WTC11 (cell line): ENCODE results near the gene TP53BP1. TPM values are rescaled to one million over a fixed set of nuclear protein-coding genes. Genes with fewer than 3 reads are reported as not detected.

ENCODE experiments used
- ATAC-seq: fragments of 200-7000 bp; cut with Tn5 transposase; 2 replicates; pipeline ENCODE4 v1.10.0; 2021; ENCODE audit warnings: mild to moderate bottlenecking, moderate library complexity
- CTCF ChIA-PET: fragments of 300-600 bp; sonication (Branson Sonifier 250); formaldehyde crosslinking; loops from one replicate; lab custom pipeline; 2021; ENCODE audit warnings: antibody characterized with exemption; lab: Charles Lee
- POLR2A ChIA-PET: fragments of 350-600 bp; sonication (Branson Sonifier 250); formaldehyde crosslinking; loops from one replicate; lab custom pipeline; 2021; ENCODE audit warnings: antibody characterized with exemption; lab: Charles Lee
- DNase-seq: peaks from one replicate; pipeline ENCODE4 v3.0.0; 2021; ENCODE audit warnings: low spot score
- H3K27ac Mint-ChIP-seq: 2 replicates; pipeline ENCODE4 v1.8.0; 2021; ENCODE audit warnings: mixed read lengths
- H3K27me3 Mint-ChIP-seq: 2 replicates; pipeline ENCODE4 v1.8.0; 2021; ENCODE audit warnings: low read depth, mild to moderate bottlenecking, moderate library complexity, mixed read lengths
- H3K36me3 Mint-ChIP-seq: 2 replicates; pipeline ENCODE4 v1.8.0; 2021; ENCODE audit warnings: mixed read lengths
- H3K4me1 Mint-ChIP-seq: 2 replicates; pipeline ENCODE4 v1.8.0; 2022; ENCODE audit warnings: mixed read lengths
- H3K4me3 Mint-ChIP-seq: 2 replicates; pipeline ENCODE4 v1.8.0; 2021; ENCODE audit warnings: mild to moderate bottlenecking, moderate library complexity, mixed read lengths
- H3K9me3 Mint-ChIP-seq: 2 replicates; pipeline ENCODE4 v1.8.0; 2021; ENCODE audit warnings: mixed read lengths
- ESRRA ChIP-seq: sonication (generic); formaldehyde crosslinking; IDR thresholded peaks from 2 replicates; pipeline ENCODE4 v1.8.1; 2022; ENCODE audit warnings: mild to moderate bottlenecking, missing genetic modification reagents, borderline replicate concordance
- GABPB1 ChIP-seq: sonication (generic); formaldehyde crosslinking; IDR thresholded peaks from 2 replicates; pipeline ENCODE4 v1.8.1; 2023; ENCODE audit warnings: mild to moderate bottlenecking, missing genetic modification reagents
- GRHL2 ChIP-seq: fragments of 250-450 bp; sonication (Bioruptor Pico); IDR thresholded peaks from 2 replicates; pipeline ENCODE4 v1.8.0; 2022; ENCODE audit warnings: mild to moderate bottlenecking, moderate library complexity; ENCODE audit not compliant: insufficient replicate concordance, severe bottlenecking
- HMGA2 ChIP-seq: fragments of 250-450 bp; sonication (Bioruptor Pico); IDR thresholded peaks from 2 replicates; pipeline ENCODE4 v1.4.0; 2021; ENCODE audit warnings: mild to moderate bottlenecking, moderate library complexity
- MXD4 ChIP-seq: fragments of 250-450 bp; sonication (Bioruptor Pico); IDR thresholded peaks from 2 replicates; pipeline ENCODE4 v1.8.0; 2021; ENCODE audit warnings: mild to moderate bottlenecking, moderate library complexity, borderline replicate concordance
- NFYB ChIP-seq: sonication (generic); formaldehyde crosslinking; conservative IDR thresholded peaks from 2 replicates; pipeline ENCODE4 v1.8.0; 2022; ENCODE audit warnings: low read depth, missing genetic modification reagents
- NR2C2 ChIP-seq: sonication (generic); formaldehyde crosslinking; IDR thresholded peaks from 2 replicates; pipeline ENCODE4 v1.8.0; 2022; ENCODE audit warnings: mild to moderate bottlenecking, missing genetic modification reagents
- PRDM15 ChIP-seq: sonication (generic); formaldehyde crosslinking; IDR thresholded peaks from 2 replicates; pipeline ENCODE4 v1.8.0; 2022; ENCODE audit warnings: missing genetic modification reagents
- SMAD3 ChIP-seq: sonication (generic); formaldehyde crosslinking; IDR thresholded peaks from 2 replicates; pipeline ENCODE4 v1.8.0; 2022; ENCODE audit warnings: missing genetic modification reagents, mild to moderate bottlenecking, borderline replicate concordance
- SOX15 ChIP-seq: fragments of 250-450 bp; sonication (Bioruptor Pico); IDR thresholded peaks from 2 replicates; pipeline ENCODE4 v1.9.0; 2021; ENCODE audit warnings: mild to moderate bottlenecking
- SP1 ChIP-seq: sonication (generic); formaldehyde crosslinking; conservative IDR thresholded peaks from 2 replicates; pipeline ENCODE4 v1.8.1; 2022; ENCODE audit warnings: missing genetic modification reagents
- TP53 ChIP-seq: sonication (generic); formaldehyde crosslinking; IDR thresholded peaks from 2 replicates; pipeline ENCODE4 v1.8.1; 2023; ENCODE audit warnings: mild to moderate bottlenecking, missing genetic modification reagents
- ZNF232 ChIP-seq: sonication (generic); formaldehyde crosslinking; IDR thresholded peaks from 2 replicates; pipeline ENCODE4 v1.8.0; 2022; ENCODE audit warnings: mild to moderate bottlenecking, missing genetic modification reagents
- ZNF396 ChIP-seq: fragments of 250-450 bp; sonication (Bioruptor Pico); IDR thresholded peaks from 2 replicates; pipeline ENCODE4 v1.8.0; 2021; ENCODE audit warnings: mild to moderate bottlenecking, moderate library complexity, borderline replicate concordance
- ZNF425 ChIP-seq: fragments of 250-450 bp; sonication (Bioruptor Pico); conservative IDR thresholded peaks from 2 replicates; pipeline ENCODE4 v1.9.0; 2021; ENCODE audit warnings: mild to moderate bottlenecking
- ZNF671 ChIP-seq: fragments of 250-450 bp; sonication (Bioruptor Pico); IDR thresholded peaks from 2 replicates; pipeline ENCODE4 v1.8.0; 2021; ENCODE audit warnings: mild to moderate bottlenecking
- total RNA-seq: library from RNA; stranded (reverse); gene quantifications from 3 replicates; pipeline ENCODE4 v1.2.3, GENCODE V29; 2021
- TF ChIP-seq, protein P1 (sequence below): sonication (generic); formaldehyde crosslinking; IDR thresholded peaks from 2 replicates; pipeline ENCODE4 v1.8.0; 2022; ENCODE audit warnings: mild to moderate bottlenecking, missing genetic modification reagents
- TF ChIP-seq, protein P2 (sequence below): sonication (generic); formaldehyde crosslinking; IDR thresholded peaks from 2 replicates; pipeline ENCODE4 v1.8.0; 2023; ENCODE audit warnings: missing genetic modification reagents

Gene TP53BP1
- total RNA-seq, 1 experiment from 2014 or later: 67.1 TPM

DNA sequence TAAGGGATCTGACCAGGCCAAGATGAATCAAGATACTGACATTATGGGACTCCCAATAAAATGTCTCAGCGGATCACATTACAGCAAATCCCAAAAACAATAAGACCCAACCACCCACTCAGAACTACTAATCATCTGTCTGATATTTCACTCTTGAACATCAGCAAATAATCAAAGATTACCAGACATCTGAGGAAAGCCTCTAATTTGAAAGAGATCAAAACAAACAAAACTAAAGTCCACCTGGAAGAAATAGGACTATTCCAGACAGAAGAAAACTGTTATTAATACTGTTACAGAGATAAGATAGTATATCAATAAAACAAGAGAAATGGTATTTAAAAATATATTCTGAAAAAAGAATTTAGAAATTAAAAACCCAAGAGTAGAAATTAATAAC lies 29.0 kb downstream of the TP53BP1 start:
- H3K27ac Mint-ChIP-seq: peak overlapping the region; percentile 57; the same call in 1 of the 2 replicates
- DNase-seq (no peak), ATAC-seq (no peak)
- TF ChIP-seq NFYB (CRISPR knock-in tag): no peak
- no peak for TF ChIP-seq GABPB1
- no peak for TF ChIP-seq SOX15 (CRISPR knock-in tag)
- no peak for TF ChIP-seq MXD4 (CRISPR knock-in tag)
- TF ChIP-seq ESRRA (CRISPR knock-in tag): no peak
- no peak for TF ChIP-seq ZNF232
- TF ChIP-seq, protein P1, sequence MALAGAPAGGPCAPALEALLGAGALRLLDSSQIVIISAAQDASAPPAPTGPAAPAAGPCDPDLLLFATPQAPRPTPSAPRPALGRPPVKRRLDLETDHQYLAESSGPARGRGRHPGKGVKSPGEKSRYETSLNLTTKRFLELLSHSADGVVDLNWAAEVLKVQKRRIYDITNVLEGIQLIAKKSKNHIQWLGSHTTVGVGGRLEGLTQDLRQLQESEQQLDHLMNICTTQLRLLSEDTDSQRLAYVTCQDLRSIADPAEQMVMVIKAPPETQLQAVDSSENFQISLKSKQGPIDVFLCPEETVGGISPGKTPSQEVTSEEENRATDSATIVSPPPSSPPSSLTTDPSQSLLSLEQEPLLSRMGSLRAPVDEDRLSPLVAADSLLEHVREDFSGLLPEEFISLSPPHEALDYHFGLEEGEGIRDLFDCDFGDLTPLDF (CRISPR knock-in tag): no peak
- TF ChIP-seq, protein P2, sequence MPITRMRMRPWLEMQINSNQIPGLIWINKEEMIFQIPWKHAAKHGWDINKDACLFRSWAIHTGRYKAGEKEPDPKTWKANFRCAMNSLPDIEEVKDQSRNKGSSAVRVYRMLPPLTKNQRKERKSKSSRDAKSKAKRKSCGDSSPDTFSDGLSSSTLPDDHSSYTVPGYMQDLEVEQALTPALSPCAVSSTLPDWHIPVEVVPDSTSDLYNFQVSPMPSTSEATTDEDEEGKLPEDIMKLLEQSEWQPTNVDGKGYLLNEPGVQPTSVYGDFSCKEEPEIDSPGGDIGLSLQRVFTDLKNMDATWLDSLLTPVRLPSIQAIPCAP (CRISPR knock-in tag): no peak
- no peak for TF ChIP-seq ZNF671 (CRISPR knock-in tag)
- no peak for TF ChIP-seq NR2C2 (CRISPR knock-in tag)
- no peak for TF ChIP-seq ZNF396 (CRISPR knock-in tag)
- TF ChIP-seq SP1 (CRISPR knock-in tag): no peak
- no peak for TF ChIP-seq GRHL2 (CRISPR knock-in tag)
- TF ChIP-seq HMGA2: no peak
- TF ChIP-seq PRDM15 (CRISPR knock-in tag): no peak
- CTCF ChIA-PET: no interaction called here
- no peak overlapping the region for H3K4me3 Mint-ChIP-seq
- no peaks in the 10 kb centered on the region for H3K27me3 Mint-ChIP-seq
- H3K9me3 Mint-ChIP-seq: no peaks in the 10 kb centered on the region
- peaks cover 52% of the 10 kb centered on the region for H3K36me3 Mint-ChIP-seq
- H3K4me1 Mint-ChIP-seq: no peaks in the 10 kb centered on the region
- POLR2A ChIA-PET: no interaction called here

- Mint-ChIP-seq H3K27me3 (no peaks in the 10 kb centered on the region), H3K36me3 (peaks cover 48% of the 10 kb centered on the region), H3K4me1 (no peaks in the 10 kb centered on the region)
These were observed 29.4 kb downstream of the TP53BP1 start for GRCh38 chr15:43463507-43463906.

More at GRCh38 chr15:43463507-43463906, 29.4 kb downstream of the TP53BP1 start:
- TF ChIP-seq TP53 (CRISPR knock-in tag) (no peak), GRHL2 (CRISPR knock-in tag) (no peak), SMAD3 (CRISPR knock-in tag) (no peak), ZNF425 (no peak)
- Mint-ChIP-seq H3K9me3 (no peaks in the 10 kb centered on the region), H3K4me3 (no peak overlapping the region), H3K27ac (no peak overlapping the region)
- CTCF ChIA-PET: no interaction called here
- POLR2A ChIA-PET: no interaction called here
- no peak for ATAC-seq
- DNase-seq: no peak
